ENCODE results near the gene KRTAP4-7.
"Not testable (repeated sequence)": the region's sequence is repeated elsewhere in the genome, so short reads cannot be mapped to it uniquely, and the experiment has no call there.

Gene KRTAP4-7

GRCh38 chr17:41121742-41122141 is 37.8 kb downstream of the KRTAP4-7 start:
- H3K27ac ChIP-seq (ENCODE audit: low read depth, low read length), result no peak overlapping the region
- H3F3A ChIP-seq (ENCODE audit: insufficient read depth), result no peaks in the 10 kb centered on the region
- H4K20me1 ChIP-seq (ENCODE audit: low read depth, low read length), result no peaks in the 10 kb centered on the region
- TF ChIP-seq CTCF (IDR thresholded peaks at IDR 0.05; ENCODE audit: insufficient read depth, low read length, poor library complexity, severe bottlenecking), result no peak
- TF ChIP-seq EZH2phosphoT487 (conservative IDR thresholded peaks at IDR 0.05; ENCODE audit: low read length), result no peak
- no peaks in the 10 kb centered on the region for H3K9me2 ChIP-seq (replicated peaks; ENCODE audit: insufficient read depth, low read length)
- no peaks in the 10 kb centered on the region for H3K27me3 ChIP-seq (ENCODE audit: low read length)
- H3K9ac ChIP-seq (ENCODE audit: low read length), result no peak overlapping the region
- no peak overlapping the region for H3K4me3 ChIP-seq (ENCODE audit: insufficient read depth, low read length, poor library complexity, severe bottlenecking)
- 0 out of 2 replicates have a peak, but pooled peaks cover 6% of the 10 kb centered on the region for H3K9me3 ChIP-seq (ENCODE audit: insufficient read depth, low read length)
- H2AFZ ChIP-seq (ENCODE audit: low read depth, low read length, severe bottlenecking), result no peak overlapping the region
- no peaks in the 10 kb centered on the region for H3K79me2 ChIP-seq (ENCODE audit: insufficient read depth, low read length)
- H3K4me2 ChIP-seq (ENCODE audit: low read depth, low read length, poor library complexity, severe bottlenecking), result no peak overlapping the region
- H3K36me3 ChIP-seq (ENCODE audit: low read length), result no peaks in the 10 kb centered on the region

DNA sequence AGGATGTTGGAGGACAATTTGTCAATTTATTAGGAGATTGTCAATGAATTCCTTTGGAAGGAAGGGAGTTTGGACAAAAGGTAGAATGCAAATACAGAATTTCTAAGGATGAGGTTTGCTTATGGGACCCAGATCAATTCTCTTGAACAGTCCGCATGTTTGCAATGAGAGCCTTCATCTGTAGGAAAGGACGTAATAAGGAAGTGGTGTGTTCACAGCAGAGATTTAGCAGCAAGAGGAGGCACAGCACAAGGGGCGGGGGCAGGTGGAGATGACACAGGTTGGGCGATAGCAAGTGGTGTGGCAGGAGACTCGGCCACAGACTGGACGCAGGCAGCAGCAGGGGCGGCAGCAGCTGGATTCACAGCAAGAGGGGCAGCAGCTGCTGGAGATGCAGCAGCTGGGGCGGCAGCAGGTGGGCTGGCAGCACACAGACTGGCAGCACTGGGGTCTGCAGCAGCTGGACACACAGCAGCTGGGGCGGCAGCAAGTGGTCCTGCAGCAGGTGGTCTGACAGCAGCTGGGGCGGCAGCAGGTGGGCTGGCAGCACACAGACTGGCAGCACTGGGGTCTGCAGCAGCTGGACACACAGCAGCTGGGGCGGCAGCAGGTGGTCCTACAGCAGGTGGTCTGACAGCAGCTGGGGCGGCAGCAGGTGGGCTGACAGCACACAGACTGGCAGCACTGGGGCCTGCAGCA is 39.5 kb downstream of the KRTAP4-7 start:
- H3K36me3 ChIP-seq (ENCODE audit: low read length); H3K27ac ChIP-seq (ENCODE audit: low read depth, low read length); H3K4me2 ChIP-seq (ENCODE audit: low read depth, low read length, poor library complexity, severe bottlenecking); H3K79me2 ChIP-seq (ENCODE audit: insufficient read depth, low read length); H3K9ac ChIP-seq (ENCODE audit: low read length); H3F3A ChIP-seq (ENCODE audit: insufficient read depth); H3K9me3 ChIP-seq (ENCODE audit: insufficient read depth, low read length); H2AFZ ChIP-seq (ENCODE audit: low read depth, low read length, severe bottlenecking); H4K20me1 ChIP-seq (ENCODE audit: low read depth, low read length); H3K9me2 ChIP-seq (replicated peaks; ENCODE audit: insufficient read depth, low read length); H3K4me3 ChIP-seq (ENCODE audit: insufficient read depth, low read length, poor library complexity, severe bottlenecking); H3K27me3 ChIP-seq (ENCODE audit: low read length): not testable (repeated sequence)

DNA sequence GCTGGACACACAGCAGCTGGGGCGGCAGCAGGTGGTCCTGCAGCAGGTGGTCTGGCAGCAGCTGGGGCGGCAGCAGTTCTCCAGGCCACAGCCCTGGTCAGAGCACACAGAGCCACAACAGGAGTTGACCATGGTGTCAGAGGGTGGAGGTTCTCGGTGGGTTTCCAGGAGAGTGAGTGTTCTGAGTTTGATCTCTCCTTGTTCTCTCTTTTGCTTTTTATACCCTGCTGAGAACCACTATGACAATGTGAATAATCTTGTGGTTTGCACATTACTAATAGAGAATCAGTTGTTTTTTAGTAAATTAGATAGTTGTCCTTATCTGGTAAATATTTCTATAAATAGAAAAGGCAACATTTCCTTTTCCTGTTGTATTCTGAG is 40.0 kb downstream of the KRTAP4-7 start, which contains the start of gene KRTAP4-12:
Gene KRTAP4-12, minus strand, starts transcription at position 192 of the 381 bp plus-strand sequence. Its CDS starts 60 bp downstream, at position 132.
- H3K9ac ChIP-seq (ENCODE audit: low read length); H3K4me3 ChIP-seq (ENCODE audit: insufficient read depth, low read length, poor library complexity, severe bottlenecking); H3K36me3 ChIP-seq (ENCODE audit: low read length); H3K9me3 ChIP-seq (ENCODE audit: insufficient read depth, low read length); H2AFZ ChIP-seq (ENCODE audit: low read depth, low read length, severe bottlenecking); H3K27ac ChIP-seq (ENCODE audit: low read depth, low read length); H3K79me2 ChIP-seq (ENCODE audit: insufficient read depth, low read length); H3K9me2 ChIP-seq (replicated peaks; ENCODE audit: insufficient read depth, low read length); H3K4me2 ChIP-seq (ENCODE audit: low read depth, low read length, poor library complexity, severe bottlenecking); H4K20me1 ChIP-seq (ENCODE audit: low read depth, low read length); H3F3A ChIP-seq (ENCODE audit: insufficient read depth); H3K27me3 ChIP-seq (ENCODE audit: low read length): not testable (repeated sequence)

- Histone ChIP-seq H3K9ac (ENCODE audit: low read length) (no peak overlapping the region), H3K4me3 (ENCODE audit: insufficient read depth, low read length, poor library complexity, severe bottlenecking) (no peak overlapping the region), H3K9me2 (replicated peaks; ENCODE audit: insufficient read depth, low read length) (no peaks in the 10 kb centered on the region), H3K4me2 (ENCODE audit: low read depth, low read length, poor library complexity, severe bottlenecking) (no peak overlapping the region), H3K36me3 (ENCODE audit: low read length) (no peaks in the 10 kb centered on the region), H3K79me2 (ENCODE audit: insufficient read depth, low read length) (no peaks in the 10 kb centered on the region), H3K27me3 (ENCODE audit: low read length) (no peaks in the 10 kb centered on the region), H2AFZ (ENCODE audit: low read depth, low read length, severe bottlenecking) (no peak overlapping the region), H4K20me1 (ENCODE audit: low read depth, low read length) (no peaks in the 10 kb centered on the region), H3F3A (ENCODE audit: insufficient read depth) (no peaks in the 10 kb centered on the region), H3K27ac (ENCODE audit: low read depth, low read length) (no peak overlapping the region), H3K9me3 (ENCODE audit: insufficient read depth, low read length) (0 out of 2 replicates have a peak, but pooled peaks cover 6% of the 10 kb centered on the region)
- no peak for TF ChIP-seq CTCF (IDR thresholded peaks at IDR 0.05; ENCODE audit: insufficient read depth, low read length, poor library complexity, severe bottlenecking)
- TF ChIP-seq EZH2phosphoT487 (conservative IDR thresholded peaks at IDR 0.05; ENCODE audit: low read length), result no peak
Measured at GRCh38 chr17:41125064-41125463, 41.1 kb downstream of the KRTAP4-7 start.

All from SU-DHL-6 (cell line).